GM10266 (cell line): Measurements from ENCODE around the gene ZNF496.
A peak's percentile ranks its signal among the peaks of the same experiment; 100 is the strongest.
"Not testable (repeated sequence)": the region's sequence is repeated elsewhere in the genome, so short reads cannot be mapped to it uniquely, and the experiment has no call there.

Experiments
- DNase-seq: peaks from one replicate; pipeline ENCODE4 v3.0.0; 2012; ENCODE audit errors: extremely low spot score
- TF ChIP-seq, protein P1 (sequence below): IDR thresholded peaks from 2 replicates; pipeline ENCODE4 v1.5.1; 2012; ENCODE audit warnings: mild to moderate bottlenecking, low read depth; ENCODE audit not compliant: control insufficient read depth, insufficient read depth; ENCODE audit errors: missing control alignments

ZNF496 gene

DNA sequence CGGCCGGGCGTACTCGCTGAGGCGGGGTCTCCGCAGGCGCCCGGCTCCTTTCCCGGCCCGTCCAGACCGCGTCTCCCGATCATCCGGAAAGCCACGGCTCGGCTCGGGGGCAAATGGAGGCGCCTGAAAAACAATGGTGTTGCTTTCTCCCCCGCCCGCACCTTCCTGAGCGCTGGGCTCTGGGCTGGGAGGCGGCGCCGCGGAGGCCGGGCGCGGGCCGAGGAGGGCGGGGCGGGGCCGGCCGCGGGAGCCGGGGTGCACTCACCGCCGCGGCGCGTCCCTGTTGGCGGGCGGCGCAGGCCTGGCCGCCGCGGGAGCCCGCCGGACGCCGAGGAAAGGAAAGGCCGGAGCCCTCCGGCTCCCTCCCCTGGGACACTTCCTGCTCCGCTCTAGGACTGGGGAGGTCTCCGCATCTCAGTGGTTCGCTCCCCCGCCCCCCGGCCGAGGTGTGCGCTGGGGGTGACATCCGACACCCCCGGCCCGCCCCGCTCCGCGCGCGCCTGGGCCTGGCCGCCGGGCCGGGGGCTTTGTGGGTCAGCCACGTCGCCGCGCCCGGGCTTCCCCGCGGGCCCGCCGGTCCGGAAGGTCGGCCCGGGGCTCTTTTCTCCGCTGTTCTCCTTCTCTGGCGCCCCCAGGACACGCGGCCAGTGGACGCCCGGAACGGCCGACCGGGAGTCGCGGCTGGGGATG, at the start of gene ZNF496:
ZNF496 (minus strand) TSS at position 343 of the 690 bp plus-strand sequence. CDS start 2,289 bp downstream, outside the sequence.
- TF ChIP-seq, protein P1, sequence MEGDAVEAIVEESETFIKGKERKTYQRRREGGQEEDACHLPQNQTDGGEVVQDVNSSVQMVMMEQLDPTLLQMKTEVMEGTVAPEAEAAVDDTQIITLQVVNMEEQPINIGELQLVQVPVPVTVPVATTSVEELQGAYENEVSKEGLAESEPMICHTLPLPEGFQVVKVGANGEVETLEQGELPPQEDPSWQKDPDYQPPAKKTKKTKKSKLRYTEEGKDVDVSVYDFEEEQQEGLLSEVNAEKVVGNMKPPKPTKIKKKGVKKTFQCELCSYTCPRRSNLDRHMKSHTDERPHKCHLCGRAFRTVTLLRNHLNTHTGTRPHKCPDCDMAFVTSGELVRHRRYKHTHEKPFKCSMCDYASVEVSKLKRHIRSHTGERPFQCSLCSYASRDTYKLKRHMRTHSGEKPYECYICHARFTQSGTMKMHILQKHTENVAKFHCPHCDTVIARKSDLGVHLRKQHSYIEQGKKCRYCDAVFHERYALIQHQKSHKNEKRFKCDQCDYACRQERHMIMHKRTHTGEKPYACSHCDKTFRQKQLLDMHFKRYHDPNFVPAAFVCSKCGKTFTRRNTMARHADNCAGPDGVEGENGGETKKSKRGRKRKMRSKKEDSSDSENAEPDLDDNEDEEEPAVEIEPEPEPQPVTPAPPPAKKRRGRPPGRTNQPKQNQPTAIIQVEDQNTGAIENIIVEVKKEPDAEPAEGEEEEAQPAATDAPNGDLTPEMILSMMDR: no peak
- peak; percentile 97 for DNase-seq

DNA sequence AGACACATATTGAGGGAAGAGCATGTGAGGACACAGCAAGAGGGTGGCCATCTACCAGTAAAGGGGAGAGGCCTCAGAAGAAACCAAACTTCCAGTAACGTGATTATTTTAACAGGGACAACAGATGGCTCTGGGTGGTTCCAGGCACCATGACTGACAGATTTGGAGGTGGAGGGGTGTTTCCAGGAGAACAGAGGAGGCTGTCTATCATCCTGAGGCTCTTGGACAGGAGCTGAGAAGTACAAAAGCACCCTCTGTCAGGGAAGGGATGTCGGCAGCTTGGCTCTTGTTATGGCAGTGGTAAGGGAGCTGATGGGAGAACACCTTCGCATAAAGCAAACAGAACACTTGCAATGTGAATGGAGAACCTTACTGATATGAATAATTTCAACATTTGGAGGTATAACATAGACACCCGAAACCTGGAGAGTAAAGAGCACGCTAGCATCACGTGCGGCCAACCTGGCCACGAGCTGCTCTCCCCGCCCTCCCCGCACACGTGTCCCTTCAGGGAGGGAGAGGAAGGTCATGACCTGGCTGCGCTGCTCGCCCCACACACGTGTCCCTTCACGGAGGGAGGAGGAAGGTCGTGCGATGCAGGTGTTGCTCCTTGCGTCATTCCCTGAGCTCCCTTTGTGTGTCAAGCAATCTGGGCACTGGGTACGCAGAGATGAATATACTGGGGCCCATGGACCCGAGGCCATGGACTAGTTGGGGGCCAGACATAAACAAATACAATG, 46.8 kb upstream of the ZNF496 start:
- TF ChIP-seq, protein P1: no peak
- DNase-seq: no peak

DNA sequence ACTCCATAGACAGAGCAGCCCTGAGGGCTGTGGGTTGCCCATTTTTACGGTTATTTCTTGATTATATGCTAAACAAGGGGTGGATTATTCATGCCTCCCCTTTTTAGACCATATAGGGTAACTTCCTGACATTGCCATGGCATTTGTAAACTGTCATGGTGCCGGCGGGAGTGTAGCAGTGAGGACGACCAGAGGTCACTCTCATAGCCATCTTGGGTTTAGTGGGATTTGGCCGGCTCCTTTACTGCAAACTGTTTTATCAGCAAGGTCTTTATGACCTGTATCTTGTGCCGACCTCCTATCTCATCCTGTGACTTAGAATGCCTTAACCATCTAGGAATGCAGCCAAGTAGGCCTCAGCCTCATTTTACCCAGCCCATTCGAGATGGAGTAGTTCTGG, 46.0 kb upstream of the ZNF496 start:
- not testable (repeated sequence) for DNase-seq

GRCh38 chr1:247376659-247377058, 45.0 kb upstream of the ZNF496 start:
- DNase-seq: no peak
- TF ChIP-seq, protein P1: no peak

DNA sequence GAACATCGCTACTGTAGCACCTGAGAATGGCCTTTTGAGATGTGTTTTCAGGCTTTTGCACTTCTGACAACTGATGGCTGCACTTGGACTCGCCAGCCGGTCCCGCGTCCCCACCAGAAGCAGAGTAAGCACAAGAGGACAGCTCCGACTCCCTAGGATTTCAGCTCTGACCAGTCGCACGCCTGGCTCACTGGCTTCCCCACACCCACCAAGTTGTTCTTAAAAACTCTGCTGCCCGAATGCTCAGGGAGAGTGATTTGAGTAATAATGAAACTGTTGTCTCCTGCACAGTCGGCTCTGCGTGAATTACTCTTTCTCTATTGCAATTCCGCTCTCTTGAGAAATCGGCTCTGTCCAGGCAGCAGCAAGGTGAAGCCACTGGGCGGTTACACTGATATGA, 44.1 kb upstream of the ZNF496 start:
- no peak for DNase-seq
- TF ChIP-seq, protein P1: no peak

DNA sequence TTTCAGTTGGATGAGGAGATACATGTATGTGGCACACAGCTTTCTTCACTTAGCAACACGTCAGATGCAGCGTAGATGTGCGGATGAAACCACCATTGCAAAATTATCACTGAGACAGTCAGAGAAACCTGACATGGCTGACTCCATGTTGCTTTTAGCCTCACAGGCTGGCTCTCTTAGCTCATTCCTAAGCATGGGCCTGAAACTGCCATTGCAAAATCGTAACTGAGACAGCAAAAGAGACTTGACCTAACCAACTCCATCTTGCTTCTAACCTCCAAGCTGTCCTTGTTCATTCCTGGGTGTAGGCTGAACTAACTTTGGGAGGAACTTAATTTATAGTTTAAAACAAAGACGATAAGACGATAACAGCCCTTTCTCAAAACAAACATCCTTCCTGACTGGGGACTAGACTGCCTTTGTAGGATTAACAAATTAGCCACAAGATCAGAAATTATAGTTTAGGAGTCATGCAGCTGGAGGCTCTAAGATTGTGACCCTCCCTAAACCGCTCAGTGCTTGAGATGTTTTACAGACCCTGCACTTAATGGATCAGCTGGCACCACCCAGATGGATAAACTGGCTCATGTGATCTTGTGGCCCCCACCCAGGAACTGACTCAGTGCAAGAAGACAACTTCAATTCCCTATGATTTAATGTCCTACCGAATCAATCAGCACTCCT, 43.1 kb upstream of the ZNF496 start:
- DNase-seq: not testable (repeated sequence)

DNA sequence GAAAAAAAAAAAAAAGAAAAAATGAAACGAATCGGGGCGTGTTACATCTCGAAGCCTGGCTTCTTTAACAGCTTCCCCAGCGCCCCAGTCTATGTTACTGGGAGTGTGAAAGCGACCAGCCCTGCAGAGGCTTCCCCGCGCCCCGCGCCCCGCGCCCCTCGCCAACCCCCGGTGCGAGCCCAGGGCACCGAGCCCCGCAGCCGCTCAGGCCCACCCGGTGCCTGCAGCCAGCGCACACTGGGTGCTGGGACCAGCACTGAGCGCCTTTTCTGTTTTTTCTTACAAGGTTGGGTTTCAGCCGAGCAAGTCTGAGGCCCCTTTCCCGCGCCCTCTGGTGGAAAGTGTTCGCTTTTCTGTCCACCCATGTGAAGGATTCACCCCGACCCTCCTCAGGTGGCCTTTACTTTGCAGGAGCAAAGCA, 42.1 kb upstream of the ZNF496 start:
- TF ChIP-seq, protein P1: peak; percentile 34
- peak; percentile 40 for DNase-seq

GRCh38 chr1:247371801-247372259, 40.2 kb upstream of the ZNF496 start:
- TF ChIP-seq, protein P1: no peak
- DNase-seq: no peak
